ENCODE measurements around the gene HIBCH. TPM values are rescaled to one million over a fixed set of nuclear protein-coding genes. Genes with fewer than 3 reads are reported as not detected.
"Not testable (repeated sequence)": the region's sequence is repeated elsewhere in the genome, so short reads cannot be mapped to it uniquely, and the experiment has no call there.

HIBCH gene
- total and polyA plus RNA-seq, 2 of the 13 experiments (the other 11 are each of a cell fraction or from before 2014, with no cell fraction given), result 18.8 to 49.5 TPM

DNA sequence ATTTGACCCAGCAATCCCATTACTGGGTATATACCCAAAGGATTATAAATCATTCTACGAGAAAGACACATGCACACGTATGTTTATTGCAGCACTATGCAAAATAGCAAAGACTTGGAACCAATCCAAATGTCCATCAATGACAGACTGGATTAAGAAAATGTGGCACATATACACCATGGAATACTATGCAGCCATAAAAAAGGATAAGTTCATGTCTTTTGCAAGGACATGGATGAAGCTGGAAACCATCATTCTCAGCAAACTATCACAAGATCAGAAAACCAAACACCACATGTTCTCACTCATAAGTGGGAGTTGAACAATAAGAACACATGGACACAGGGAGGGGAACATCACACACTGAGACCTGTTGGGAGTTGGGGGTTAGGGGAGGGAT is 96.9 kb downstream of the HIBCH start:
- in situ Hi-C loops (cut with HindIII; ENCODE audit: extremely low pct_ligation_motif_present, low pct_unique_long_range_greater_than_20kb); H4K20me1 ChIP-seq (ENCODE audit: insufficient read depth, low read length); ATAC-seq; H3K27me3 ChIP-seq (ENCODE audit: control insufficient read depth in 1 of 2, insufficient read depth in 2 of 2, low read length in 2 of 2); CTCF ChIA-PET (ENCODE audit: low intra/inter-chr PET ratio, low total read pairs); intact Hi-C loops (cut with micrococcal nuclease; ENCODE audit: unreplicated experiment); H3K9ac ChIP-seq (ENCODE audit: insufficient read depth, low read depth, low read length); H3K27ac ChIP-seq (ENCODE audit: extremely low read length, insufficient read depth, low read length); H3K4me2 ChIP-seq (ENCODE audit: low read depth, low read length); POLR2A ChIA-PET; H2AFZ ChIP-seq (ENCODE audit: low read length); H3K79me2 ChIP-seq (ENCODE audit: insufficient read depth, low read length); H3K4me1 ChIP-seq (ENCODE audit: insufficient read depth, low read length); DNase-seq (ENCODE audit: low spot score); H3K9me3 ChIP-seq (ENCODE audit: low read length); H3K4me3 ChIP-seq (replicated peaks in 1 of 3; ENCODE audit: insufficient read depth in 1 of 3, low read depth in 2 of 3, low read length in 3 of 3); BruUV-seq (replicated peaks); FAIRE-seq: not testable (repeated sequence)
- H3K36me3 ChIP-seq (replicated peaks in 1 of 2; ENCODE audit: control insufficient read depth in 1 of 2, insufficient read depth in 2 of 2, low read length in 2 of 2), result peaks cover 6 to 17% of the 10 kb centered on the region in 2 experiments; a peak in 4 of 5 replicates
- WGBS (ENCODE audit: low lambda C conversion rate), result 90% methylated on average over 2 of the region's 2 CpGs
- 0 out of 2 replicates have a peak, but pooled peaks have one; percentile 4 for TF ChIP-seq MNT (IDR thresholded peaks at IDR 0.05)

- DNase-seq (ENCODE audit: low spot score), result no peak
- no peak for TF ChIP-seq ZNF232 (CRISPR knock-in tag; IDR thresholded peaks at IDR 0.05; ENCODE audit: borderline replicate concordance)
- TF ChIP-seq ZNF850 (CRISPR knock-in tag; conservative IDR thresholded peaks at IDR 0.05), result no peak
- no peak for TF ChIP-seq TEAD2 (CRISPR knock-in tag; IDR thresholded peaks at IDR 0.05)
- TF ChIP-seq, protein P1, sequence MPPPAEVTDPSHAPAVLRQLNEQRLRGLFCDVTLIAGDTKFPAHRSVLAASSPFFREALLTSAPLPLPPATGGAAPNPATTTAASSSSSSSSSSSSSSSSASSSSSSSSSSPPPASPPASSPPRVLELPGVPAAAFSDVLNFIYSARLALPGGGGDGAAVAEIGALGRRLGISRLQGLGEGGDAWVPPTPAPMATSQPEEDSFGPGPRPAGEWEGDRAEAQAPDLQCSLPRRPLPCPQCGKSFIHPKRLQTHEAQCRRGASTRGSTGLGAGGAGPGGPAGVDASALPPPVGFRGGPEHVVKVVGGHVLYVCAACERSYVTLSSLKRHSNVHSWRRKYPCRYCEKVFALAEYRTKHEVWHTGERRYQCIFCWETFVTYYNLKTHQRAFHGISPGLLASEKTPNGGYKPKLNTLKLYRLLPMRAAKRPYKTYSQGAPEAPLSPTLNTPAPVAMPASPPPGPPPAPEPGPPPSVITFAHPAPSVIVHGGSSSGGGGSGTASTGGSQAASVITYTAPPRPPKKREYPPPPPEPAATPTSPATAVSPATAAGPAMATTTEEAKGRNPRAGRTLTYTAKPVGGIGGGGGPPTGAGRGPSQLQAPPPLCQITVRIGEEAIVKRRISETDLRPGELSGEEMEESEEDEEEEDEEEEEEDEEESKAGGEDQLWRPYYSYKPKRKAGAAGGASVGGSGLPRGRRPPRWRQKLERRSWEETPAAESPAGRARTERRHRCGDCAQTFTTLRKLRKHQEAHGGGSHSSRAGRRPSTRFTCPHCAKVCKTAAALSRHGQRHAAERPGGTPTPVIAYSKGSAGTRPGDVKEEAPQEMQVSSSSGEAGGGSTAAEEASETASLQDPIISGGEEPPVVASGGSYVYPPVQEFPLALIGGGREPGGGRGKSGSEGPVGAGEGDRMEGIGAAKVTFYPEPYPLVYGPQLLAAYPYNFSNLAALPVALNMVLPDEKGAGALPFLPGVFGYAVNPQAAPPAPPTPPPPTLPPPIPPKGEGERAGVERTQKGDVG (CRISPR knock-in tag; IDR thresholded peaks at IDR 0.05; ENCODE audit: borderline replicate concordance), result no peak
- no peak for TF ChIP-seq BCL3 (CRISPR knock-in tag; IDR thresholded peaks at IDR 0.05)
- no peak for TF ChIP-seq GATA4 (IDR thresholded peaks at IDR 0.05; ENCODE audit: borderline replicate concordance, low read depth)
- no peak for TF ChIP-seq ZNF749 (CRISPR knock-in tag; IDR thresholded peaks at IDR 0.05; ENCODE audit: borderline replicate concordance)
- TF ChIP-seq ZNF549 (CRISPR knock-in tag; IDR thresholded peaks at IDR 0.05), result no peak
- TF ChIP-seq ZNF563 (CRISPR knock-in tag; IDR thresholded peaks at IDR 0.05), result no peak
- no peak for TF ChIP-seq SNAPC5 (CRISPR knock-in tag; IDR thresholded peaks at IDR 0.05; ENCODE audit: borderline replicate concordance)
- no peak for TF ChIP-seq EP300 (IDR thresholded peaks at IDR 0.05; ENCODE audit: low read depth in 2 of 2, low read length in 2 of 2)
- no peak for TF ChIP-seq EP300 (CRISPR knock-in tag; IDR thresholded peaks at IDR 0.05; ENCODE audit: borderline replicate concordance)
Measured at GRCh38 chr2:190221429-190221828, 98.2 kb downstream of the HIBCH start.

More at GRCh38 chr2:190221429-190221828, 98.2 kb downstream of the HIBCH start:
- Histone ChIP-seq H4K20me1 (ENCODE audit: insufficient read depth, low read length) (no peaks in the 10 kb centered on the region), H3K4me3 (replicated peaks in 1 of 3; ENCODE audit: insufficient read depth in 1 of 3, low read depth in 2 of 3, low read length in 3 of 3) (no peak overlapping the region), H3K79me2 (ENCODE audit: insufficient read depth, low read length) (no peaks in the 10 kb centered on the region), H3K9me3 (ENCODE audit: low read length) (no peaks in the 10 kb centered on the region), H3K36me3 (replicated peaks in 1 of 2; ENCODE audit: control insufficient read depth in 1 of 2, insufficient read depth in 2 of 2, low read length in 2 of 2) (peaks cover 6 to 17% of the 10 kb centered on the region in 2 experiments; a peak in 4 of 5 replicates), H3K27ac (ENCODE audit: extremely low read length, insufficient read depth, low read length) (no peak overlapping the region), H3K4me1 (ENCODE audit: insufficient read depth, low read length) (no peaks in the 10 kb centered on the region), H3K9ac (ENCODE audit: insufficient read depth, low read depth, low read length) (no peak overlapping the region), H3K4me2 (ENCODE audit: low read depth, low read length) (no peak overlapping the region), H3K27me3 (ENCODE audit: control insufficient read depth in 1 of 2, insufficient read depth in 2 of 2, low read length in 2 of 2) (no peaks in the 10 kb centered on the region), H2AFZ (ENCODE audit: low read length) (no peak overlapping the region)
- intact Hi-C loops (cut with micrococcal nuclease; ENCODE audit: unreplicated experiment), result no loop called here
- ChIA-PET CTCF (ENCODE audit: low intra/inter-chr PET ratio, low total read pairs) (no interaction called here), POLR2A (no interaction called here)
- FAIRE-seq (no peak), ATAC-seq (no peak)
- in situ Hi-C loops (cut with HindIII; ENCODE audit: extremely low pct_ligation_motif_present, low pct_unique_long_range_greater_than_20kb), result no loop called here
- WGBS (ENCODE audit: low lambda C conversion rate), result 97% methylated on average over 7 of the region's 7 CpGs
- BruUV-seq (replicated peaks), result no TSS peak
